Aorta (tissue), 4 donors: ENCODE measurements around the gene TRIM28. TPM values are rescaled to one million over a fixed set of nuclear protein-coding genes. Genes with fewer than 3 reads are reported as not detected.

Experiments
- microRNA-seq, 2 donors: library from miRNA; unstranded; fragments of <30 nt; microRNA quantifications; one replicate each; pipeline ENCODE4 v1.2.0, GENCODE V29; 2020
- polyA plus RNA-seq, 2 donors: library from polyadenylated mRNA; stranded (reverse); fragments of 200-250 nt; gene quantifications; one replicate each; pipeline ENCODE4 v1.2.3, GENCODE V29; 2013
- total RNA-seq, 2 donors: library from RNA; stranded (reverse); fragmentation: NEBNext Ultra II Directional; extraction: Animal tissue kit (Norgen Biotek cat#: 25700); gene quantifications; one replicate each; pipeline ENCODE4 v1.2.1, GENCODE V29; 2021
- donor health status: healthy with polysubstance abuse.
- donor health status: Bipolar disorder and iron deficiency.
- donor health status: DM: no; HTN: no; CAD: no.
- donor health status: DM: yes; HTN: yes; CAD: no.

TRIM28 gene
- total and polyA plus RNA-seq, 4 donors, result 76.5 to 210 (median 173) TPM

Small RNA genes lying within 50 kb of the gene (microRNA-seq; reads per million reads assigned to microRNA genes)
- 0 to 1.2 reads per million in 2 donors for gene MIR6807

Other genes with a start within 250 kb of the TRIM28 start
- gene ERVK3-1, start 238.7 kb upstream of the TRIM28 start, total RNA-seq, result 10 to 100 TPM; 33.6 to 34.3 TPM
- 10 to 100 TPM; 26.4 to 48.1 TPM for gene ERVK3-1, start 238.7 kb upstream of the TRIM28 start, polyA plus RNA-seq
- gene ZSCAN22, start 217.1 kb upstream of the TRIM28 start, total RNA-seq, result 1 to 10 TPM; 2.2 to 3.1 TPM
- under 1 TPM; 0.25 to 0.43 TPM for gene ZSCAN22, start 217.1 kb upstream of the TRIM28 start, polyA plus RNA-seq
- 10 to 100 TPM in 1 of 2 donors, 1 to 10 TPM in 1; 9.7 to 11.3 TPM for gene A1BG, start 190.6 kb upstream of the TRIM28 start, total RNA-seq
- 10 to 100 TPM; 21.5 to 81.6 TPM for gene A1BG, start 190.6 kb upstream of the TRIM28 start, polyA plus RNA-seq
- under 1 TPM; 0.32 to 0.87 TPM for gene ZNF497, start 181.3 kb upstream of the TRIM28 start, total RNA-seq
- gene ZNF497, start 181.3 kb upstream of the TRIM28 start, polyA plus RNA-seq, result under 1 TPM in 1 of 2 donors, not detected in 1; 0.79 TPM
- 1 to 10 TPM in 1 of 2 donors, under 1 TPM in 1; 0.65 to 1.8 TPM for gene ZNF837, start 163.0 kb upstream of the TRIM28 start, total RNA-seq
- gene ZNF837, start 163.0 kb upstream of the TRIM28 start, polyA plus RNA-seq, result 1 to 10 TPM in 1 of 2 donors, under 1 TPM in 1; 0.75 to 1.2 TPM
- 100 to 1,000 TPM; 609 to 674 TPM for gene RPS5, start 156.8 kb upstream of the TRIM28 start, total RNA-seq
- gene RPS5, start 156.8 kb upstream of the TRIM28 start, polyA plus RNA-seq, result 1,000 to 10,000 TPM; 1,453 to 1,636 TPM
- gene RNF225, start 148.4 kb upstream of the TRIM28 start, total RNA-seq, result not detected
- not detected for gene RNF225, start 148.4 kb upstream of the TRIM28 start, polyA plus RNA-seq
- gene ZNF584, start 135.4 kb upstream of the TRIM28 start, total RNA-seq, result 10 to 100 TPM; 11.8 to 13.4 TPM
- 10 to 100 TPM in 1 of 2 donors, under 1 TPM in 1; 0.75 to 10.3 TPM for gene ZNF584, start 135.4 kb upstream of the TRIM28 start, polyA plus RNA-seq
- 1 to 10 TPM; 4.5 to 5.4 TPM for gene ZNF132, start 103.9 kb upstream of the TRIM28 start, total RNA-seq
- gene ZNF132, start 103.9 kb upstream of the TRIM28 start, polyA plus RNA-seq, result 1 to 10 TPM in 1 of 2 donors, under 1 TPM in 1; 0.38 to 1.4 TPM
- gene ZNF324B, start 92.4 kb upstream of the TRIM28 start, total RNA-seq, result 1 to 10 TPM; 4.6 to 5.7 TPM
- gene ZNF324B, start 92.4 kb upstream of the TRIM28 start, polyA plus RNA-seq, result 1 to 10 TPM; 1.5 to 2.3 TPM
- gene ZNF324, start 77.0 kb upstream of the TRIM28 start, total RNA-seq, result 10 to 100 TPM; 10.8 to 14.1 TPM
- 1 to 10 TPM; 2.3 to 4.6 TPM for gene ZNF324, start 77.0 kb upstream of the TRIM28 start, polyA plus RNA-seq
- gene ZNF446, start 67.7 kb upstream of the TRIM28 start, total RNA-seq, result 1 to 10 TPM; 6.4 to 9.9 TPM
- gene ZNF446, start 67.7 kb upstream of the TRIM28 start, polyA plus RNA-seq, result 10 to 100 TPM; 10.4 to 26.1 TPM
- gene SLC27A5, start 32.1 kb upstream of the TRIM28 start, total RNA-seq, result 1 to 10 TPM; 8.1 to 9.8 TPM
- gene SLC27A5, start 32.1 kb upstream of the TRIM28 start, polyA plus RNA-seq, result 10 to 100 TPM; 12.5 to 24.6 TPM
- 10 to 100 TPM; 12.2 to 15.6 TPM for gene ZBTB45, start 24.3 kb upstream of the TRIM28 start, total RNA-seq
- gene ZBTB45, start 24.3 kb upstream of the TRIM28 start, polyA plus RNA-seq, result 1 to 10 TPM; 3.0 to 8.1 TPM
- gene CHMP2A, start 11.0 kb downstream of the TRIM28 start, total RNA-seq, result 10 to 100 TPM; 94.9 to 99.8 TPM
- 100 to 1,000 TPM; 186 to 208 TPM for gene CHMP2A, start 11.0 kb downstream of the TRIM28 start, polyA plus RNA-seq
- 10 to 100 TPM; 47.5 to 57.7 TPM for gene UBE2M, start 14.5 kb downstream of the TRIM28 start, total RNA-seq
- gene UBE2M, start 14.5 kb downstream of the TRIM28 start, polyA plus RNA-seq, result 10 to 100 TPM; 47.1 to 51.2 TPM
- gene MZF1, start 29.3 kb downstream of the TRIM28 start, total RNA-seq, result 10 to 100 TPM; 17.7 to 31.9 TPM
- 10 to 100 TPM in 1 of 2 donors, 1 to 10 TPM in 1; 6.3 to 81.5 TPM for gene MZF1, start 29.3 kb downstream of the TRIM28 start, polyA plus RNA-seq